ENCODE data around the gene WNT3.

- TF ChIP-seq POLR2A (IDR thresholded peaks at IDR 0.05), result no peak
- no peak for TF ChIP-seq CTCF (IDR thresholded peaks at IDR 0.05)
- TF ChIP-seq POLR2AphosphoS5 (IDR thresholded peaks at IDR 0.05; ENCODE audit: insufficient read depth in 1 of 2, low read depth in 1 of 2), result no peak
Observed at GRCh38 chr17:46831573-46832330, 13.3 kb upstream of the WNT3 start.

All from vagina (tissue), 2 donors.